Measurements from ENCODE around the gene CLIC4.

Gene CLIC4

DNA sequence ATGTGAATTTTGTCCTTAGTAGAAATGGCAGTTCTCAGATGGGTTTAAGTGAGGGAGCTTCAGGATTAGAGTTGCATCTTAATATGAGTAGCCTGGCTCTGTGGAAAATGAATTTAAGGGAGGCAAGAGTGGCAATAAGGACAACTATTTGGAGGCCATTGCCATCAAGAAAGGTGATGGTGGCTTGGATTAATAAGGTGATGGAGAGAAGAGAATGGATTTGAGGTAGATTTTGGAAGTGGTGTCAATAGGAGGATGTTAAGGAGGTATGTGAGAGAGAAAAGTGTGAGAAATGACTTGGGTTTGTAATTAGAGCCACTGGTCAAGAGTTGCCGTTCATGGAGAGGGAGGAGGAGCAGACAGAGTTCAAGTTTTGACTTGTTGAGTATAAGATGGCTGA is 16.3 kb downstream of the CLIC4 start:
- Histone ChIP-seq H3K36me3 (ENCODE audit: control insufficient read depth, insufficient read depth, low read length) (no peaks in the 10 kb centered on the region), H3K4me1 (ENCODE audit: control insufficient read depth, insufficient read depth, low read length, poor library complexity, severe bottlenecking) (no peaks in the 10 kb centered on the region), H3K4me3 (ENCODE audit: insufficient read depth, low read depth, low read length, poor library complexity, severe bottlenecking) (no peak overlapping the region), H3K9me3 (ENCODE audit: control insufficient read depth, low read length) (no peaks in the 10 kb centered on the region), H3K27me3 (replicated peaks; ENCODE audit: control insufficient read depth, insufficient read depth, low read length, poor library complexity, severe bottlenecking) (no peaks in the 10 kb centered on the region), H3K27ac (ENCODE audit: insufficient read depth, low read length, poor library complexity, severe bottlenecking) (no peak overlapping the region)
- DNase-seq, result no peak

DNA sequence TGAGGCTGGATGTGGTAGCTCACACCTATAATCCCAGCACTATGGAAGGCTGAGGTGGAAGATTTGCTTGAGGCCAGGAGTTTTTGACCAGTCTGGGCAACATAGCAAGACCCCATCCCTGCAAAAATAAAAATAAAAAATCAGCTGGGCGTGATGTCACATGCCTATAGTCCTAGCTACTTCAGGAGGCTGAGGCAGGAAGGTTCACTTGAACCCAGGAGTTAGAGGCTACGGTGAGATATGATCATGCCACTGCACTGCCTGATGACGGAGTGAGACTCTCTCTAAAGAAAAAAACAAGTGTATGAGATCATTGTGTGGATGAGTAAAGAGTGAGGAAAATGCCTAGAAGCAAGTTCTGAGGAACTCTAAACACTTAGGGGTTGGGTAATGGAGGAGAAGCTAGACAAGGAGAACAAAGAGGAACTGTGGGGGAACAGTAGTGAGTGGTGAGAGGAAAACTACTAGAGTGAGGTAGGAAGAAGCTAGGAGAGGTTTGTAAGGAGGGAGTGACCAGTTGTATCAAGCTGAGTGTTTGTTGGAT is 17.0 kb downstream of the CLIC4 start:
- no peak for DNase-seq
- Histone ChIP-seq H3K4me1 (ENCODE audit: control insufficient read depth, insufficient read depth, low read length, poor library complexity, severe bottlenecking) (no peaks in the 10 kb centered on the region), H3K27me3 (replicated peaks; ENCODE audit: control insufficient read depth, insufficient read depth, low read length, poor library complexity, severe bottlenecking) (no peaks in the 10 kb centered on the region), H3K27ac (ENCODE audit: insufficient read depth, low read length, poor library complexity, severe bottlenecking) (no peak overlapping the region), H3K36me3 (ENCODE audit: control insufficient read depth, insufficient read depth, low read length) (no peaks in the 10 kb centered on the region), H3K9me3 (ENCODE audit: control insufficient read depth, low read length) (no peaks in the 10 kb centered on the region), H3K4me3 (ENCODE audit: insufficient read depth, low read depth, low read length, poor library complexity, severe bottlenecking) (no peak overlapping the region)

DNA sequence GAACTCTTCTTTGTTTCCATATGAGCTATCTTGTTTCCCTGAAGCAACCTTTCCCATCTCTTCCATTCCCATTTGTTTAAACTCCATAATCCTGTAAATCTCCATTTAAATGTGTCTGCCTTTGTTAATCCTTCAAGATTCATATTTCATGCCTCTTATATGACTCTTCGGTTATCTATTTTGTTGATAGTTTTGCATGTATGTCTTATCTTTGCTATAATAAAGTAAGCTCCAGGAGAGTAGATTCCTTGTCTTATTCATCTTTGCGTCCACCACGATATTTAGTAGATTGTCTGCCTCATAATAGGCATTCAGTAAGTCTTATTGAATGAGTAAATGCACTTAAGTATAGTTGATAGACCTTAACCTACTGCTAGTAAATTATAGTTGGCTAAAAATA is 18.4 kb downstream of the CLIC4 start:
- H3K27ac ChIP-seq (ENCODE audit: insufficient read depth, low read length, poor library complexity, severe bottlenecking), result no peak overlapping the region
- H3K36me3 ChIP-seq (ENCODE audit: control insufficient read depth, insufficient read depth, low read length), result no peaks in the 10 kb centered on the region
- DNase-seq, result no peak
- no peaks in the 10 kb centered on the region for H3K4me1 ChIP-seq (ENCODE audit: control insufficient read depth, insufficient read depth, low read length, poor library complexity, severe bottlenecking)
- H3K27me3 ChIP-seq (replicated peaks; ENCODE audit: control insufficient read depth, insufficient read depth, low read length, poor library complexity, severe bottlenecking), result no peaks in the 10 kb centered on the region
- H3K9me3 ChIP-seq (ENCODE audit: control insufficient read depth, low read length), result no peaks in the 10 kb centered on the region
- H3K4me3 ChIP-seq (ENCODE audit: insufficient read depth, low read depth, low read length, poor library complexity, severe bottlenecking), result no peak overlapping the region

DNA sequence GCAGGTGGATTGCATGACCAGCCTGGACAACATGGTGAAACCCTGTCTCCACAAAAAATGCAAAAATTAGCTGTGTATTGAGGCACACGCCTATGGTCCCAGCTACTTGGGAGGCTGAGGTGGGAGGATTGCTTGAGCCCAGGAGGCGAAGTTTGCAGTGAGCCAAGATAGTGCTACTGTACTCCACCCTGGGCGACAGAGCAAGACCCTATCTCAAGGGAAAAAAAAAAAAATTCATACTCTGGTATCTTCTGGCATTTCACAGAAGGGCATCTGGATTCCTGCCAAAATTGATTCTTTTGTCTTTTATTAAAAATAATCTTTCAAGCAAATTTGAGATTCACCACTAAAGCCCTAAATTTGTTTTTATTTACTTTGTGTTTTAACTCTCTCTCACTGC is 19.2 kb downstream of the CLIC4 start:
- Histone ChIP-seq H3K27ac (ENCODE audit: insufficient read depth, low read length, poor library complexity, severe bottlenecking) (no peak overlapping the region), H3K27me3 (replicated peaks; ENCODE audit: control insufficient read depth, insufficient read depth, low read length, poor library complexity, severe bottlenecking) (no peaks in the 10 kb centered on the region), H3K9me3 (ENCODE audit: control insufficient read depth, low read length) (no peaks in the 10 kb centered on the region), H3K36me3 (ENCODE audit: control insufficient read depth, insufficient read depth, low read length) (no peaks in the 10 kb centered on the region), H3K4me3 (ENCODE audit: insufficient read depth, low read depth, low read length, poor library complexity, severe bottlenecking) (no peak overlapping the region), H3K4me1 (ENCODE audit: control insufficient read depth, insufficient read depth, low read length, poor library complexity, severe bottlenecking) (no peaks in the 10 kb centered on the region)
- no peak for DNase-seq

DNA sequence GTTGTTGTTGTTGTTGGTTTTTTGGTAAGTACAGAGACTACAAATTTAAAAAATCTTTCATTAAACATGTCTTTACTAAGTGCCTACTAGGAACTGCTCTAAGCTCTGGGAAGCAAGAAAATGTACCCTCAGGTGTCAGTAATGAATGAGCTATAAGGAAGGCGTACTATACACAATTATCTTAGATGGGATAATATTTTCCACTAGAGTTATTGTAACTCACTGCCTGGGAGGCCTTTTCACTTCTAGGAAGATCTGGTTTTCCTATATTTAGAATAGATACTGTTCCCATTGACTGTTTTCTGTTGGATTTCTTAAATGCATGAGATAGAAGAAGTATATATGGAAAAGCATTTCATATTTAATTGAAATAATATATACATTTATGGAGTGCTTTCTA is 19.6 kb downstream of the CLIC4 start:
- Histone ChIP-seq H3K27ac (ENCODE audit: insufficient read depth, low read length, poor library complexity, severe bottlenecking) (no peak overlapping the region), H3K4me1 (ENCODE audit: control insufficient read depth, insufficient read depth, low read length, poor library complexity, severe bottlenecking) (no peaks in the 10 kb centered on the region), H3K9me3 (ENCODE audit: control insufficient read depth, low read length) (no peaks in the 10 kb centered on the region), H3K4me3 (ENCODE audit: insufficient read depth, low read depth, low read length, poor library complexity, severe bottlenecking) (no peak overlapping the region), H3K27me3 (replicated peaks; ENCODE audit: control insufficient read depth, insufficient read depth, low read length, poor library complexity, severe bottlenecking) (no peaks in the 10 kb centered on the region), H3K36me3 (ENCODE audit: control insufficient read depth, insufficient read depth, low read length) (no peaks in the 10 kb centered on the region)
- no peak for DNase-seq

DNA sequence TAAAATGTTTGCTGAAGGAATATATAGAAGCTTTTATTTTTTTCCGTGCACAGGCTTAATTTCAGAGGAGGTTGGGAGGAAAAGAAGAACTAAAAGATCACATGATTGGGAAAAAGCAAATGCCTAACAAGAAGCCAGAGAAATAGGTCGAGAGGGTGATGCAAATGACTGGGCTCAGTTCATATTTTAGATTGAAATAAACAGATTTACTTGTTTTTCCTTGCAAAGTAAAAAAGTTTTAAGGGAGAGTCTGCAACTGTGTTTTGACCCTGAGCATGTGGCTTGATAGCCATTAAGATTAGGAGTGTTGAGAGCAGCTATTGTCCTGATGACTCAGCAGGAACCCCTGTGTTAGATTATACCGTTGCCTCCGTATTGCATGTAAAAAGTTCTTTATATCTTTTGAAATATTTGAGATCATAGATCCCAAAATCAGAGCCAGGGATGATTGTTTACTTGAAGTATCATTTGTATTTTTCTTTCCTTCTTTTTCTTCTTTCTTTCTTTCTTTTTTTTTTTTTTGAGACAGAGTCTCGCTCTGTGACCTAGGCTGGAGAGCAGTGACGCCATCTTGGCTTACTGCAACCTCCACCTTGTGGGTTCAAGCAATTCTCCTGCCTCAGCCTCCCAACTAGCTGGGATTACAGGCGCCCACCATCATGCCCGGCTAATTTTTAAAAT is 20.2 kb downstream of the CLIC4 start:
- H3K4me3 ChIP-seq (ENCODE audit: insufficient read depth, low read depth, low read length, poor library complexity, severe bottlenecking), result no peak overlapping the region
- no peaks in the 10 kb centered on the region for H3K4me1 ChIP-seq (ENCODE audit: control insufficient read depth, insufficient read depth, low read length, poor library complexity, severe bottlenecking)
- H3K9me3 ChIP-seq (ENCODE audit: control insufficient read depth, low read length), result no peaks in the 10 kb centered on the region
- no peaks in the 10 kb centered on the region for H3K27me3 ChIP-seq (replicated peaks; ENCODE audit: control insufficient read depth, insufficient read depth, low read length, poor library complexity, severe bottlenecking)
- H3K36me3 ChIP-seq (ENCODE audit: control insufficient read depth, insufficient read depth, low read length), result no peaks in the 10 kb centered on the region
- no peak for DNase-seq
- H3K27ac ChIP-seq (ENCODE audit: insufficient read depth, low read length, poor library complexity, severe bottlenecking), result no peak overlapping the region

DNA sequence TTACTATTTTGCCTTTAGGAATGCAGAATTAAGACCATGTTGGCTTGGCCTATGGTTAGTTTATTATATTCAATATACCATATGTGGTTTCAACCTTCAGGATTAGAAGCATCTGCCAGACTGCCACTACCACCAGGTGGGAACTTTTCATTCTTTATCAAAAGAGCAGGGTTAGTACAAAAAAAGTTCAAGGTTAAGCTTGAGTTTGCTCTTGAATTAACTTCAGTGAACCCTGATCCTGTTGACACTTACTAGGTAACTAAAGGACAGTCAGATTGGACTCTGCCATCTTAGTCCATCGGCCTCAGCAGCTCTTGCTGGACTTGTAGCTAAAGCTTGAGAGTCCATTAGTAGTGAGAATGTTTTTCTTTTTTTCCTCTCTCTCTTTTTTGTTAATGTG is 22.1 kb downstream of the CLIC4 start:
- Histone ChIP-seq H3K9me3 (ENCODE audit: control insufficient read depth, low read length) (no peaks in the 10 kb centered on the region), H3K27me3 (replicated peaks; ENCODE audit: control insufficient read depth, insufficient read depth, low read length, poor library complexity, severe bottlenecking) (no peaks in the 10 kb centered on the region), H3K4me1 (ENCODE audit: control insufficient read depth, insufficient read depth, low read length, poor library complexity, severe bottlenecking) (no peaks in the 10 kb centered on the region), H3K36me3 (ENCODE audit: control insufficient read depth, insufficient read depth, low read length) (no peaks in the 10 kb centered on the region), H3K27ac (ENCODE audit: insufficient read depth, low read length, poor library complexity, severe bottlenecking) (no peak overlapping the region), H3K4me3 (ENCODE audit: insufficient read depth, low read depth, low read length, poor library complexity, severe bottlenecking) (no peak overlapping the region)
- DNase-seq, result no peak

DNA sequence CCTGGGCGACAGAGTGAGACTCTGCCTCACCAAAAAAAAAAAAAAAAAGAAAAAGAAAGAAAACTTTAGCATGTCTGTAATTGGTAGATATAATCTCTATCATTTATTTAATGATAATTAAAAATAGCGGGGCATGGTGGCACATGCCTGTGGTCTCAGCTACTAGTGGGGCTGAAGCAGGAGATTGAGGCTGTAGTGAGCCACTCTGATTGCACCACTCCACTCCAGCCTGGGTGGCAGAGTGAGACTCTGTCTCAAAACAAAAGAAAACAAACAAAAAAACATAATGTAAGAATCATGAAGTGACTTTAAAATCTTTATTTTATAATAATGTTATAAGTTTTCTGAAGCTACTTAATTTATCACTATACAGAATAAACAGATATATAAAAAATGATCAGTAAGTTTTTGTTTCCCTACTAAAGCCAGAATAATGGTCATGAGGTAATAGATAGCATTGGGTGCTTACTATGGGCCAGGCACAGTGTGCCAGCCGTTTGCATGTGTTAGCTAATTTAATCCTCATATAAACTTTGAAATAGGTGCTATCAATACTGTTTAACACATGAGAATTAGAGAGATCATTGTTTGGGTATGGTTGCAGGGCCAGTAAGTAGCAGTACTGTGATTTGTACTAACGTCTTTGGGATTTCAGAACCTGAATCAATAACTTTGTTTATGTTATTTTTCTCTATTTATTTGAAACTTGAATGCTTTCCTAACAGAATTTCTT is 23.8 kb downstream of the CLIC4 start:
- Histone ChIP-seq H3K27ac (ENCODE audit: insufficient read depth, low read length, poor library complexity, severe bottlenecking) (no peak overlapping the region), H3K9me3 (ENCODE audit: control insufficient read depth, low read length) (no peaks in the 10 kb centered on the region), H3K36me3 (ENCODE audit: control insufficient read depth, insufficient read depth, low read length) (no peaks in the 10 kb centered on the region), H3K4me3 (ENCODE audit: insufficient read depth, low read depth, low read length, poor library complexity, severe bottlenecking) (no peak overlapping the region), H3K4me1 (ENCODE audit: control insufficient read depth, insufficient read depth, low read length, poor library complexity, severe bottlenecking) (no peaks in the 10 kb centered on the region), H3K27me3 (replicated peaks; ENCODE audit: control insufficient read depth, insufficient read depth, low read length, poor library complexity, severe bottlenecking) (no peaks in the 10 kb centered on the region)
- DNase-seq, result no peak

DNA sequence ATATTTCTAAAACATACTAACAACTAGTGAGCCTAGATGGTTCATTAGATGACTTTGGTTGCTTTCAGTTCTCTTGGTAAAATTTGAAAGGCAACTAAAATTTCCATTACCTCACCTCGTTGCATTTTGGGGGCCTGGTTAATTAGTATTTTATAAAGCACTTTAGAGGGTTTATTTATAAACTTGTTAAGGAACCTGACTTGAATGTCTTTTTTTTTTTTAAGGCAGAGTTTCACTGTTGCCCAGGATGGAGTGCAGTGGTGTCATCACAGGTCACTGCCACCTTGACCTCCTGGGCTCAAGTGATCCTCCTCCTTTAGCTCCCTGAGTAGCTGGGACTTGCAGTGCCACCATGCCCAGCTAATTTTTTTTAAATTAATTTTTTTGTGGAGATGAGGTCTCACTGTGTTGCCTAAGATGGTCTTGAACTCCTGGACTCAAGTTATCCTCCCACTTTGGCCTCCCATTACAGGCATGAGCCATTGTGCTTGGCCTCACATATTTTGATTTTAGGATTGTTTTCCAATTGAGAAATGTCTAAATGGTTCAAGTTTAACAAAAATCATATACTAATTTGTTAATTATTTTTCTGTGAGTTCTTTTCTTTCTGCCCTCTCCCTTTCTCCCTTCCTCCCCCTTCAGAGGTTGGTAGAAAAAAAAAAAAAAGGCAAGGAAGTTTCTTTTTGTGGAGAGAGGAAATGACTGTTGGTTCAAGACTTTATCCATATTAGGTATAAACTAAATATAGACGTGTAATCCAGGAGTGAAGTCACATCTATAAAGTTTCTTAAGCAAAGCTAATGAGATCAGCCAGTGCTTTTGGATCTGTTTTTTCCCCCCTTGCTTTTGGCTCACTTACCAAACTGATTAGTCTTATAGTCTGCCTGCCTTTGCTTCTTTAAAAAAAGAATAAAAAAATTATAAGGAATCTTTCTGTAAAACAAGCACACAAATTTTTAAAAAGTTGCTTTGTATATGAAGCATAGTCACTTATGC is 24.7 kb downstream of the CLIC4 start:
- Histone ChIP-seq H3K36me3 (ENCODE audit: control insufficient read depth, insufficient read depth, low read length) (no peaks in the 10 kb centered on the region), H3K4me3 (ENCODE audit: insufficient read depth, low read depth, low read length, poor library complexity, severe bottlenecking) (no peak overlapping the region), H3K27me3 (replicated peaks; ENCODE audit: control insufficient read depth, insufficient read depth, low read length, poor library complexity, severe bottlenecking) (no peaks in the 10 kb centered on the region), H3K4me1 (ENCODE audit: control insufficient read depth, insufficient read depth, low read length, poor library complexity, severe bottlenecking) (no peaks in the 10 kb centered on the region), H3K9me3 (ENCODE audit: control insufficient read depth, low read length) (no peaks in the 10 kb centered on the region), H3K27ac (ENCODE audit: insufficient read depth, low read length, poor library complexity, severe bottlenecking) (no peak overlapping the region)
- no peak for DNase-seq
